Globus pallidus (tissue), 1 donor: Measurements from ENCODE around the gene DAP3.
"Not testable (repeated sequence)": the region's sequence is repeated elsewhere in the genome, so short reads cannot be mapped to it uniquely, and the experiment has no call there.

Experiments
- DNase-seq: peaks from one replicate; pipeline ENCODE4 v3.0.0-alpha.2; 2015; ENCODE audit warnings: low spot score

Gene DAP3

GRCh38 chr1:155687705-155688323, 1.1 kb upstream of the DAP3 start:
- not testable (repeated sequence) for DNase-seq

- peak; percentile 91 for DNase-seq
These were observed 389 bp upstream of the DAP3 start, which contains the start of gene YY1AP1 for GRCh38 chr1:155688324-155689080. Gene YY1AP1, minus strand, starts transcription at chr1:155688774. Its CDS starts 8,338 bp downstream, at chr1:155680436.

- DNase-seq = no peak
These were observed 3.2 kb downstream of the DAP3 start for GRCh38 chr1:155691992-155692528.

- DNase-seq = no peak
These were observed 5.3 kb downstream of the DAP3 start for GRCh38 chr1:155694167-155694566.

GRCh38 chr1:155695072-155695471, 6.2 kb downstream of the DAP3 start:
- no peak for DNase-seq

GRCh38 chr1:155695608-155696007, 6.7 kb downstream of the DAP3 start:
- DNase-seq = no peak

GRCh38 chr1:155696524-155696923, 7.6 kb downstream of the DAP3 start:
- no peak for DNase-seq

GRCh38 chr1:155697046-155697445, 8.2 kb downstream of the DAP3 start:
- no peak for DNase-seq

GRCh38 chr1:155697616-155698015, 8.7 kb downstream of the DAP3 start:
- DNase-seq = not testable (repeated sequence)

- DNase-seq = no peak
These were observed 9.6 kb downstream of the DAP3 start for GRCh38 chr1:155698382-155699038.

GRCh38 chr1:155699062-155699461, 10.2 kb downstream of the DAP3 start:
- not testable (repeated sequence) for DNase-seq

GRCh38 chr1:155701675-155702074, 12.8 kb downstream of the DAP3 start:
- DNase-seq = not testable (repeated sequence)

- DNase-seq = no peak
These were observed 14.3 kb downstream of the DAP3 start for GRCh38 chr1:155703216-155703615.

- DNase-seq = not testable (repeated sequence)
These were observed 15.5 kb downstream of the DAP3 start for GRCh38 chr1:155704414-155704813.

GRCh38 chr1:155706139-155706538, 17.2 kb downstream of the DAP3 start:
- DNase-seq = no peak

- DNase-seq = no peak
These were observed 20.5 kb downstream of the DAP3 start for GRCh38 chr1:155709391-155709790.

GRCh38 chr1:155711457-155711856, 22.6 kb downstream of the DAP3 start:
- not testable (repeated sequence) for DNase-seq

GRCh38 chr1:155712636-155713035, 23.7 kb downstream of the DAP3 start:
- not testable (repeated sequence) for DNase-seq

- peak; percentile 28 for DNase-seq
These were observed 24.2 kb downstream of the DAP3 start for GRCh38 chr1:155713075-155713474.

GRCh38 chr1:155715056-155715455, 26.2 kb downstream of the DAP3 start:
- not testable (repeated sequence) for DNase-seq

- no peak for DNase-seq
These were observed 26.9 kb downstream of the DAP3 start for GRCh38 chr1:155715777-155716176.

GRCh38 chr1:155717041-155717440, 28.1 kb downstream of the DAP3 start:
- DNase-seq = no peak
